Neuronal stem cell (in vitro differentiated cells): Measurements from ENCODE around the gene CLEC17A.
"Not testable (repeated sequence)": the region's sequence is repeated elsewhere in the genome, so short reads cannot be mapped to it uniquely, and the experiment has no call there.

ENCODE experiments used
- DNase-seq: peaks from one replicate; pipeline ENCODE4 v3.0.0-alpha.2; 2013; ENCODE audit warnings: low spot score
- H2AFZ ChIP-seq: one replicate; pipeline ENCODE4 v1.6.1; 2013; ENCODE audit warnings: mild to moderate bottlenecking, low read length, inconsistent platforms
- H2AK5ac ChIP-seq: 2 replicates; pipeline ENCODE4 v1.6.1; 2013; ENCODE audit warnings: low read depth, mild to moderate bottlenecking, inconsistent platforms, low read length, moderate library complexity, mixed read lengths
- H2BK120ac ChIP-seq: 2 replicates; pipeline ENCODE4 v1.6.1; 2013; ENCODE audit warnings: low read depth, mild to moderate bottlenecking, inconsistent platforms, low read length, moderate library complexity, mixed read lengths
- H2BK12ac ChIP-seq: one replicate; pipeline ENCODE4 v1.6.1; 2013; ENCODE audit warnings: low read length, inconsistent platforms
- H2BK15ac ChIP-seq: 2 replicates; pipeline ENCODE4 v1.6.1; 2013; ENCODE audit warnings: mild to moderate bottlenecking, low read length, inconsistent platforms, mixed read lengths
- H2BK5ac ChIP-seq: one replicate; pipeline ENCODE4 v1.6.1; 2013; ENCODE audit warnings: inconsistent platforms, mild to moderate bottlenecking, low read length, moderate library complexity
- H3K14ac ChIP-seq: one replicate; pipeline ENCODE4 v1.6.1; 2013; ENCODE audit warnings: low read length, inconsistent platforms
- H3K18ac ChIP-seq: 2 replicates; pipeline ENCODE4 v1.6.1; 2013; ENCODE audit warnings: low read length, inconsistent platforms
- H3K23ac ChIP-seq: 2 replicates; pipeline ENCODE4 v1.6.1; 2013; ENCODE audit warnings: low read depth, mild to moderate bottlenecking, mixed read lengths, low read length, inconsistent platforms; ENCODE audit not compliant: poor library complexity
- H3K27ac ChIP-seq: replicated peaks from 3 replicates; pipeline ENCODE4 v1.5.1; 2013; ENCODE audit warnings: low read length, inconsistent platforms
- H3K27me3 ChIP-seq, 3 experiments: 2 replicates each; pipeline ENCODE4 v1.6.1; 2013; ENCODE audit warnings: low read length in 3 of 3, mild to moderate bottlenecking in 2 of 3, inconsistent platforms in 1 of 3, low read depth in 1 of 3, mixed read lengths in 1 of 3, moderate library complexity in 1 of 3; ENCODE audit not compliant: control insufficient read depth in 3 of 3, insufficient read depth in 3 of 3
- H3K36me3 ChIP-seq, 2 donors: replicated peaks in 1 of 2; 2 replicates each; pipeline ENCODE4 v1.6.1; 2013; ENCODE audit warnings: low read length in 2 of 2; ENCODE audit not compliant: control insufficient read depth in 2 of 2, insufficient read depth in 2 of 2
- H3K4ac ChIP-seq: 2 replicates; pipeline ENCODE4 v1.6.1; 2013; ENCODE audit warnings: inconsistent platforms, mild to moderate bottlenecking, low read length, moderate library complexity
- H3K4me1 ChIP-seq, 2 donors: 1 replicate in 1 of 2; 2 replicates in 1 of 2; pipeline ENCODE4 v1.6.1; 2013; ENCODE audit warnings: low read length in 2 of 2, low read depth in 1 of 2; ENCODE audit not compliant: control insufficient read depth in 2 of 2, insufficient read depth in 1 of 2
- H3K4me2 ChIP-seq: one replicate; pipeline ENCODE4 v1.6.1; 2013; ENCODE audit warnings: mild to moderate bottlenecking, low read length, inconsistent platforms; ENCODE audit not compliant: insufficient read depth, poor library complexity, severe bottlenecking
- H3K4me3 ChIP-seq, 2 donors: 2 replicates each; pipeline ENCODE4 v1.5.1; 2013; ENCODE audit warnings: low read length in 2 of 2, mild to moderate bottlenecking in 2 of 2, inconsistent platforms in 1 of 2, moderate library complexity in 1 of 2
- H3K79me1 ChIP-seq: one replicate; pipeline ENCODE4 v1.6.1; 2013; ENCODE audit warnings: low read depth, mild to moderate bottlenecking, inconsistent platforms, low read length, moderate library complexity
- H3K9ac ChIP-seq: one replicate; pipeline ENCODE4 v1.6.1; 2013; ENCODE audit warnings: mild to moderate bottlenecking, low read depth, low read length, inconsistent platforms; ENCODE audit not compliant: poor library complexity
- H3K9me3 ChIP-seq, 2 donors: replicated peaks in 1 of 2; 2 replicates each; pipeline versions ENCODE3 to v1.6.1; 2013; ENCODE audit warnings: low read length in 2 of 2, mild to moderate bottlenecking in 2 of 2, inconsistent platforms in 1 of 2, low read depth in 1 of 2, mixed read lengths in 1 of 2, moderate library complexity in 1 of 2; ENCODE audit not compliant: control insufficient read depth in 2 of 2, insufficient read depth in 1 of 2
- H4K8ac ChIP-seq: one replicate; pipeline ENCODE4 v1.6.1; 2013; ENCODE audit warnings: low read depth, mild to moderate bottlenecking, inconsistent platforms, low read length, moderate library complexity
- H4K91ac ChIP-seq: one replicate; pipeline ENCODE4 v1.6.1; 2013; ENCODE audit warnings: low read length, low read depth, mild to moderate bottlenecking, inconsistent platforms; ENCODE audit not compliant: poor library complexity
- WGBS, 2 donors: extraction: QIAGEN DNeasy Blood & Tissue Kit; methylation state at CpG; one replicate each; pipeline ENCODE4 v1.1.7; 2013; ENCODE audit warnings: missing lambda C conversion rate in 2 of 2, mixed read lengths in 1 of 2; ENCODE audit not compliant: insufficient read length in 2 of 2, insufficient replicate concordance in 1 of 2; ENCODE audit errors: extremely low coverage in 2 of 2; 5-methylcytosine and 5-hydroxymethylcytosine counted together

CLEC17A gene

DNA sequence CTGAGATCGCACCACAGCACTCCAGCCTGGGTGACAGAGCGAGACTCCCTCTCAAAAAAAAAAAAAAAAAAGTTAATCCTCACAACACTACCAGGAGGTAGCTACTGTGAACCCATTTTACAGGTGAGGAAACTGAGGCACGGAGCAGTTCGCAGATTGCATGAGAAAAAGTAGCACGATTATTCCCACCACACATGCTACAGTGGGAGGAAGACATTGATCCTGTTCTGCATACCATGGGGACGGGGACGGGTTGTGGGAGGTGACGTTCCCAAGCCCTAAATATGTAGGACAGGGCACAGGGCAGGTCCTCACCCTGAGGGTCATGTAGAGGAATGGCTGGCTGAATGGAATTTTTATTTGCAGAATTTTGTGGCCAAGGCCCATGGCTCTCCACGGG is 23.7 kb downstream of the CLEC17A start:
- peaks cover 0 to 9% of the 10 kb centered on the region in 2 donors for H3K9me3 ChIP-seq
- H3K18ac ChIP-seq = no peak overlapping the region
- no peak overlapping the region for H2BK5ac ChIP-seq
- no peak overlapping the region for H3K4me2 ChIP-seq
- H4K91ac ChIP-seq = no peak overlapping the region
- H3K4me1 ChIP-seq = no peaks in the 10 kb centered on the region
- H2BK12ac ChIP-seq = no peak overlapping the region
- no peak for DNase-seq
- no peak overlapping the region for H3K27ac ChIP-seq
- H3K4me3 ChIP-seq = peak overlapping the region in 1 of 2 donors; percentile 57
- no peak overlapping the region for H3K9ac ChIP-seq
- H2AK5ac ChIP-seq = no peak overlapping the region
- no peak overlapping the region for H2BK15ac ChIP-seq
- no peak overlapping the region for H4K8ac ChIP-seq
- no peak overlapping the region for H3K4ac ChIP-seq
- H3K14ac ChIP-seq = no peak overlapping the region
- H3K79me1 ChIP-seq = no peaks in the 10 kb centered on the region
- H3K23ac ChIP-seq = no peak overlapping the region
- no peak overlapping the region for H2AFZ ChIP-seq
- H3K36me3 ChIP-seq = no peaks in the 10 kb centered on the region
- no peaks in the 10 kb centered on the region for H3K27me3 ChIP-seq
- H2BK120ac ChIP-seq = no peak overlapping the region
- no CpG with 5 or more reads among the region's 9 CpGs for WGBS, 2 donors

DNA sequence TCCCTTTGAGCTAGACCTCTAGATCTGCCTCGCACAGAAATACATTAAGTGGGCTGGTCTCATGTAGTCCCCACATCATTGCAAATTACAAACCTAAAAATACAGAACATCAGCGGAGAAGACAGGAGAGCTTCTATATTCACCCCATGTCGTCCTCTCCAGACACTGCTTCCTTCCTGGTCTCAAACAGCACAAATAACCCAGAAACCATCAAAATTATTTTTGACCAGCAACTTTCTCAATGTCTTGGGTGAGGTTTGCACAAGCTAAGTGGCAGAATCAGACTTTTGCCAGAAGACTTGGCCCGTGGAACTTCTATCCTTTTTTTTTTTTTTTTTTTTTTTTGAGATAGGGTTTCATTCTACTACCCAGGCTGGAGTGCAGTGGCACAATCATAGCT is 28.2 kb downstream of the CLEC17A start:
- Histone ChIP-seq H3K9me3 (peaks cover 0 to 16% of the 10 kb centered on the region in 2 donors), H3K23ac (no peak overlapping the region), H4K8ac (no peak overlapping the region), H3K18ac (no peak overlapping the region), H2BK120ac (no peak overlapping the region), H2AK5ac (no peak overlapping the region), H4K91ac (no peak overlapping the region), H2AFZ (no peak overlapping the region), H3K9ac (no peak overlapping the region), H3K14ac (no peak overlapping the region), H3K4me3 (no peak overlapping the region), H2BK15ac (no peak overlapping the region), H3K27me3 (no peaks in the 10 kb centered on the region), H3K4me1 (no peaks in the 10 kb centered on the region), H3K27ac (no peak overlapping the region), H3K4ac (no peak overlapping the region), H3K79me1 (no peaks in the 10 kb centered on the region), H2BK5ac (no peak overlapping the region), H2BK12ac (no peak overlapping the region), H3K4me2 (no peak overlapping the region), H3K36me3 (no peaks in the 10 kb centered on the region)
- WGBS, 2 donors = no CpG with 5 or more reads among the region's 4 CpGs
- no peak for DNase-seq

DNA sequence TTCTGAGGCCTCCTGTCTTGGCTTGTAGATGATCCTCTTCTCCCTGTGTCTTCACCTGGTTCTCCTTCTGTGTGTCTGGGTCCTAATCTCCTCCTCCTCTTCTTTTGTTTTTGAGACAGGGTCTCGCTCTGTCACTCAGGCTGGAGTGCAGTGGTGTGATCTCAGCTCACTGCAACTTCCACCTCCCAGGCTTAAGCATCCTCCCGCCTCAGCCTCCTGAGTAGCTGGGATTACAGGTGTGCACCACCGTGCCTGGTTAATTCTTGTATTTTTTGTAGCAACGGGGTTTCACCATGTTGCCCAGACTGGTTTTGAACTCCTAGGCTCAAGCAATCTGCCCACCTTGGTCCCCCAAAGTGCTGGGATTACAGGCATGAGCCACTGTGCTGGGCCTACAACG is 29.4 kb downstream of the CLEC17A start:
- not testable (repeated sequence) for H4K8ac ChIP-seq, H2BK120ac ChIP-seq, DNase-seq, H3K36me3 ChIP-seq, H3K4me2 ChIP-seq, H4K91ac ChIP-seq, H3K9ac ChIP-seq, H3K27me3 ChIP-seq, H3K23ac ChIP-seq, H2BK15ac ChIP-seq, H2AK5ac ChIP-seq, H3K4me3 ChIP-seq, H2AFZ ChIP-seq, H3K14ac ChIP-seq, H3K18ac ChIP-seq, H3K27ac ChIP-seq, H3K4ac ChIP-seq, H3K79me1 ChIP-seq, H3K4me1 ChIP-seq, H2BK5ac ChIP-seq, H2BK12ac ChIP-seq
- WGBS, 2 donors = no CpG with 5 or more reads among the region's 5 CpGs
- H3K9me3 ChIP-seq = peaks cover 0 to 15% of the 10 kb centered on the region in 2 donors

DNA sequence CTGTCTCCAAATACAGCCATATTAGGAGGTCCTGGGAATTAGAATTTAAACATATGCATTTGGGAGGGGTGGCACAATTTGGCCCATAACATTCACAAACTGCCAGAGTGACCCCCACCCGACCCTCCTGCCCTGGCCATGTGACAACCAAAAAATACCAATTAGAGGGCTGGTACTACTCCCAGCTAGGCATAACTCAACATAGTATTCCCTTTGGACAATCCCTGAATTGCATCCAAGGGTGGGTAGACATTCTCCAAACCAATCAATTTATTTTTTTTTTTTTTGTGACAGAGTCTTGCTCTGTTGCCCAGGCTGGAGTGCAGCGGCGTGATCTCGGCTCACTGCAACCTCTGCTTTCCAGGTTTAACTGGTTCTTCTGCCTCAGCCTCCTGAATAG is 29.8 kb downstream of the CLEC17A start:
- Histone ChIP-seq H4K91ac (no peak overlapping the region), H2AK5ac (no peak overlapping the region), H3K9ac (no peak overlapping the region), H2AFZ (no peak overlapping the region), H3K79me1 (no peaks in the 10 kb centered on the region), H3K27ac (no peak overlapping the region), H3K4me1 (no peaks in the 10 kb centered on the region), H3K14ac (no peak overlapping the region), H2BK12ac (no peak overlapping the region), H3K23ac (no peak overlapping the region), H3K36me3 (no peaks in the 10 kb centered on the region), H2BK15ac (no peak overlapping the region), H2BK120ac (no peak overlapping the region), H3K9me3 (peaks cover 0 to 15% of the 10 kb centered on the region in 2 donors), H3K27me3 (no peaks in the 10 kb centered on the region), H3K18ac (no peak overlapping the region), H2BK5ac (no peak overlapping the region), H3K4ac (no peak overlapping the region), H4K8ac (no peak overlapping the region), H3K4me3 (no peak overlapping the region), H3K4me2 (no peak overlapping the region)
- DNase-seq = no peak
- WGBS, 2 donors = no CpG with 5 or more reads among the region's 4 CpGs
